ENCODE results near the gene CAMKMT.

GRCh38 chr2:44676379-44676778, 314.6 kb downstream of the CAMKMT start:
- TF ChIP-seq CTCF (conservative IDR thresholded peaks at IDR 0.05; ENCODE audit: low read depth, low read length) (no peak), EZH2 (IDR thresholded peaks at IDR 0.05; ENCODE audit: low read length, unreplicated experiment) (no peak)

Measured in PC-3 (cell line).